Measurements from ENCODE around the gene ZBTB4. TPM values are rescaled to one million over a fixed set of nuclear protein-coding genes. Genes with fewer than 3 reads are reported as not detected.

The ZBTB4 gene
- total and polyA plus RNA-seq, 12 donors = 17.8 to 80.1 (median 68.2) TPM

GRCh38 chr17:7486181-7486580 is 6.8 kb upstream of the ZBTB4 start:
- ATAC-seq = no peak
- no peaks in the 10 kb centered on the region for H3K27me3 ChIP-seq
- WGBS, 2 donors = 42 to 59% methylated on average over 3 of the region's 3 CpGs
- TF ChIP-seq CTCF (IDR thresholded peaks at IDR 0.05) = no peak
- H3K9me3 ChIP-seq = no peaks in the 10 kb centered on the region
- intact Hi-C loops (cut with DNase I) = loop anchor here in 1 of 10 donors (10.0 kb wide), 1 partner anchor 131 kb away; the partner anchor contains the start of genes KCTD11 and TMEM95
- H3K4me1 ChIP-seq = peaks cover 19 to 81% (median 64%) of the 10 kb centered on the region in 9 donors
- peak overlapping the region in 7 of 10 donors; percentile 10 to 100 (median 35) for H3K27ac ChIP-seq
- peak overlapping the region; percentile 9 to 87 (median 64) for H3K4me3 ChIP-seq
- DNase-seq = no peak
- H3K36me3 ChIP-seq = peaks cover 0 to 18% (median 0%) of the 10 kb centered on the region in 9 donors

GRCh38 chr17:7484919-7485377 is 5.5 kb upstream of the ZBTB4 start:
- ATAC-seq (no peak), DNase-seq (no peak)
- Histone ChIP-seq H3K36me3 (peaks cover 0 to 8% (median 0%) of the 10 kb centered on the region in 9 donors), H3K4me3 (peak overlapping the region; percentile 32 to 87 (median 64)), H3K27me3 (no peaks in the 10 kb centered on the region), H3K27ac (peak overlapping the region; percentile 42 to 100 (median 98)), H3K9me3 (no peaks in the 10 kb centered on the region), H3K4me1 (peaks cover 20 to 81% (median 62%) of the 10 kb centered on the region in 9 donors)
- intact Hi-C loops (cut with DNase I) = loop anchor here in 4 of 10 donors (1.0 to 10.0 kb wide), 7 partner anchors 48 to 134 kb away; partner anchors contain the start of genes KCTD11 (in 2 of the 4), SENP3 (in 2 of the 4), TMEM95 (in 1 of the 4) and TNFSF13 (in 1 of the 4)
- 0% methylated on average over 19 of the region's 19 CpGs for WGBS, 2 donors
- peak in 4 of 9 donors; percentile 25 to 46 (median 40) for TF ChIP-seq CTCF (IDR thresholded peaks at IDR 0.05)

GRCh38 chr17:7484067-7484918 is 4.9 kb upstream of the ZBTB4 start, which contains the start of gene POLR2A:
TSS of gene POLR2A (plus strand) at chr17:7484366.
- DNase-seq (peak; percentile 98 to 99), ATAC-seq (peak; percentile 84 to 93 (median 88))
- H3K27me3 ChIP-seq = no peaks in the 10 kb centered on the region
- WGBS, 2 donors = 0% methylated on average over 64 of the region's 64 CpGs
- no peak for TF ChIP-seq CTCF (IDR thresholded peaks at IDR 0.05)
- intact Hi-C loops (cut with DNase I) = loop anchor here in 4 of 10 donors (1.0 to 10.0 kb wide), 7 partner anchors 47 to 133 kb away; partner anchors contain the start of genes KCTD11 (in 2 of the 4), SENP3 (in 2 of the 4), TMEM95 (in 1 of the 4) and TNFSF13 (in 1 of the 4)
- H3K9me3 ChIP-seq = no peaks in the 10 kb centered on the region
- H3K4me1 ChIP-seq = peaks cover 22 to 78% (median 60%) of the 10 kb centered on the region in 9 donors
- H3K27ac ChIP-seq = peak within 1 kb of the TSS; percentile 91 to 100 (median 100)
- peak within 1 kb of the TSS; percentile 55 to 87 (median 68) for H3K4me3 ChIP-seq
- H3K36me3 ChIP-seq = peaks cover 0 to 2% (median 0%) of the 10 kb centered on the region in 9 donors

Measured in heart right ventricle (tissue), 16 donors.